ENCODE measurements around the gene TMEM201. TPM values are rescaled to one million over a fixed set of nuclear protein-coding genes. Genes with fewer than 3 reads are reported as not detected.

The TMEM201 gene
- total RNA-seq, 2 donors from 2014 or later, result 11.2 to 15.0 TPM

DNA sequence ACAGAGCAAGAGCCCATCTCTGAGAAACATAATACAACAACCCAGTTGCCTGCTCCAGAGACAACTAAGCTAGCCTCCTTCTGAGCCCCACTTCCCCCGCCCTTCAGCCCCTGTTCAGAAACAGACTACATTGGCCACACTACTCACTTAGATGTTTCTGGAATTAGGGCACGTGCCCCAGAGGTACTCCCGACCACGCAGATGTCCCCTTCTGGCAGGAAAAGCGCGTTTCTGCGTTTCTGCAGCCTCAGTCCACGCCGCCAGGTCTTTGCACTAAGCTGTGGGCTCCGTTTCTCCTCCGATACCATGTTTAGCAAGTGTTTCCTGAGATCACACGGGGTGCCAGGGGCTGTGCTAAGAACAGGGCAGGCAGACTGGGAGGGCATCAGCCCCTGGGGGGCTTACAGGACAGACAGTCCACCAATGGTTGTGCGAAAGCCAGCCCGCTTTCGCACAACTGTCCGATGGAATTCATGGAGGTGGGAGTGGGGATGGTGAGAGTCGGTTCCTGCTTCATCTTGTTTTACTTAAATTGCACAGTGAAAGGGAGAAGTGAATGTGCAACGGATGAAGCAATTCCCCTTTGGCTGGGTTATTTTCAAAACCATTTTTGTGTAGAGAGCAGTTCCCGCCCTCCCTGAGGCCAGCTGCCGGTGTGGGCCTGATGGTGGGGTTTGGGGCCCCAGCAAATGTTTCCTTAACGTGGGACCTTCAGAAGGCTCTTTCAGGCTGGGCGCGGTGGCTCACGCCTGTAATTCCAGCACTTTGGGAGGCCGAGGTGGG lies 65.5 kb downstream of the TMEM201 start:
- H3K4me3 ChIP-seq, result peak overlapping the region; percentile 69

DNA sequence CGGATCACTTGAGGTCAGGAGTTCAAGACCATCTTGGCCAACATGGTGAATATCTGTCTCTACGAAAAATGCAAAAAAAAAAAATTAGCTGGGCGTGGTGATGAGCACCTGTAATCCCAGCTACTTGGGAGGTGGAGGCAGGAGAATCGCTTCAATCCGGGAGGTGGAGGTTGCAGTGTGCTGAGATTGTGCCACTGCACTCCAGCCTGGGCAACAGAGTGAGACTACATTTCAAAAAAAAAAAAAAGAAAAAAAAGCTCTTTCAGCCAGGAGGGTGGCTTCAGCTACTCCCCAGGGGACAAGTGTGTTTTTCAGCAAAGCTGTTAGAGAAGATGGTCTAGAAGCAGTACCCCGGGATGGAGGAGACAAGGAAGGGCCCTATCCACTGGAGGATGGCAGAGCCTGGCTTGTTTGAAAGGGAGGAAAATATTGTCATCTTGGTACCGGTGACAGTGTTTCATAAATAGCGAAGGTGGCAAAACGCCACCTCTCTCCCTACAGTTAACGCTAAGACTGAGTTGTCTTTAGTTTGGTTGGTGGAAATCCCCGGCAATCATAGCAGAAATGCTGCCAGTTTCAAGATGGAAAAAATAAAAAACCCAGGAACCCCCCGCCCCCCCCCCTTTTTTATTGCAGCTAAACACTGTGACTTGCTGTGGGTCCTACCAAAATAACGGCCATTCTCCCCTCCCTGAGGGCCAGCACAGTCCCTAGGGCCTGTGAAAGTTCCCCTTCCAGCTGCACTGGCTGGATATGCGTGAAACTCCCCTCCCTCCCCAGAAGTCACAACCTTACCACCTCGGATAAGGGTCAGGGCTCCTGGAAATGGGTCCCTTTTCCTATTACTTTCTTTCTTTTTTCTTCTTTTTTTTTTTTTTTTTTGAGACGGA lies 66.4 kb downstream of the TMEM201 start:
- Histone ChIP-seq H3K4me1 (ENCODE audit: control insufficient read depth in 1 of 2, low read depth in 2 of 2) (peaks cover 3 to 17% of the 10 kb centered on the region in 2 donors), H3K27me3 (replicated peaks; ENCODE audit: insufficient read depth) (no peaks in the 10 kb centered on the region), H3K36me3 (no peaks in the 10 kb centered on the region), H3K4me3 (no peak overlapping the region), H3K9me3 (no peaks in the 10 kb centered on the region), H3K27ac (no peak overlapping the region)
- TF ChIP-seq, protein P1, sequence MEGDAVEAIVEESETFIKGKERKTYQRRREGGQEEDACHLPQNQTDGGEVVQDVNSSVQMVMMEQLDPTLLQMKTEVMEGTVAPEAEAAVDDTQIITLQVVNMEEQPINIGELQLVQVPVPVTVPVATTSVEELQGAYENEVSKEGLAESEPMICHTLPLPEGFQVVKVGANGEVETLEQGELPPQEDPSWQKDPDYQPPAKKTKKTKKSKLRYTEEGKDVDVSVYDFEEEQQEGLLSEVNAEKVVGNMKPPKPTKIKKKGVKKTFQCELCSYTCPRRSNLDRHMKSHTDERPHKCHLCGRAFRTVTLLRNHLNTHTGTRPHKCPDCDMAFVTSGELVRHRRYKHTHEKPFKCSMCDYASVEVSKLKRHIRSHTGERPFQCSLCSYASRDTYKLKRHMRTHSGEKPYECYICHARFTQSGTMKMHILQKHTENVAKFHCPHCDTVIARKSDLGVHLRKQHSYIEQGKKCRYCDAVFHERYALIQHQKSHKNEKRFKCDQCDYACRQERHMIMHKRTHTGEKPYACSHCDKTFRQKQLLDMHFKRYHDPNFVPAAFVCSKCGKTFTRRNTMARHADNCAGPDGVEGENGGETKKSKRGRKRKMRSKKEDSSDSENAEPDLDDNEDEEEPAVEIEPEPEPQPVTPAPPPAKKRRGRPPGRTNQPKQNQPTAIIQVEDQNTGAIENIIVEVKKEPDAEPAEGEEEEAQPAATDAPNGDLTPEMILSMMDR (IDR thresholded peaks at IDR 0.05), result no peak
- DNase-seq (ENCODE audit: low spot score) (no peak), ATAC-seq (ENCODE audit: insufficient number of reproducible peaks, low FRiP score, low read depth) (no peak)

More for the DNA sequence above, 65.5 kb downstream of the TMEM201 start:
- H3K4me1 ChIP-seq (ENCODE audit: control insufficient read depth in 1 of 2, low read depth in 2 of 2), result peaks cover 3 to 17% of the 10 kb centered on the region in 2 donors
- H3K36me3 ChIP-seq, result no peaks in the 10 kb centered on the region
- DNase-seq (ENCODE audit: low spot score) (no peak), ATAC-seq (ENCODE audit: insufficient number of reproducible peaks, low FRiP score, low read depth) (no peak)
- H3K9me3 ChIP-seq, result no peaks in the 10 kb centered on the region
- no peak overlapping the region for H3K27ac ChIP-seq
- TF ChIP-seq, protein P1 (IDR thresholded peaks at IDR 0.05), result no peak
- H3K27me3 ChIP-seq (replicated peaks; ENCODE audit: insufficient read depth), result no peaks in the 10 kb centered on the region

DNA sequence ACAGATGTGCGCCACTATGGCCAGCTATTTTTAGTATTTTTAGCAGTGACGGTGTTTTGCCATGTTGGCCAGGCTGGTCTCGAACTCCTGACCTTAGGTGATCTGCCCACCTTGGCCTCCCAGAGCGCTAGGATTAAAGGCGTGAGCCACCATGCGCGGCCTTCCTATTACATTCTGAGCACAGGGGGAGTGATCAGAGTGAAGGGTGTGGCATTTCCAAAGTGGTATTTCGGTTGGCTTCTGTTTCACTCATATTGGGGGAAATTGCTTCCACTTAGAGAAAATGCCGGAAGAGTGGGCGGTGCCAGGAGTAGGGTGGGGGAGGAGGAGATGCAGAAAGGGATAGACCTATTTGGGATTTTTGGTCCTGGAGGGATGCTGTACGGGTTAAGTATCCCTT lies 67.1 kb downstream of the TMEM201 start:
- Histone ChIP-seq H3K4me1 (ENCODE audit: control insufficient read depth in 1 of 2, low read depth in 2 of 2) (peaks cover 3 to 17% of the 10 kb centered on the region in 2 donors), H3K9me3 (no peaks in the 10 kb centered on the region), H3K4me3 (no peak overlapping the region), H3K27me3 (replicated peaks; ENCODE audit: insufficient read depth) (no peaks in the 10 kb centered on the region), H3K36me3 (no peaks in the 10 kb centered on the region), H3K27ac (no peak overlapping the region)
- DNase-seq (ENCODE audit: low spot score), result no peak
- ATAC-seq (ENCODE audit: insufficient number of reproducible peaks, low FRiP score, low read depth), result no peak
- TF ChIP-seq, protein P1 (IDR thresholded peaks at IDR 0.05), result no peak

DNA sequence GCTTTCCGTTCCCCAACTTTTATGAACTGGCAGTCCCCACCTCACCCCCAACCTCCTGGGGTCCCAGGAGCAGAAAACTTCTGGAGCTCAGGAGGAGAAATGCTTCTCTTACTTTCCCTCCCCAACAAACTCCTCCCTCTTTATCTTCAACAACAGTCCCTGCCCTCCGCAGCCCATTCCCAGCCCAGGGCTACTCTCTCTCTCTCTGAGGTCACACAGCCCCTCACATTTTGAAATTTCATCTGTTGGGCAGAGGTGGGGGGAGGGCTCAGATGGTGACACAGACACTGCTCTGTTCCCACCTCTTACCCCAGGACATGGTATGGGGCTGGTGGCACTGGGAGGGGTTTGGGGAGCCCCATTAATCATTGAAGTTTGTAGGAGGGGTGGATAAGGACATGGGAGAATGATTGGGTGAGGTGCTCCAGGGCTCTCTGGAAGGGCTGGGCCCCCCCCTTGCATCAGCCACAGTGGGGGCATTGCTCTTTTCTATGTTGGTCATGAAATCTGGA lies 68.9 kb downstream of the TMEM201 start:
- Histone ChIP-seq H3K27ac (no peak overlapping the region), H3K27me3 (replicated peaks; ENCODE audit: insufficient read depth) (no peaks in the 10 kb centered on the region), H3K4me1 (ENCODE audit: control insufficient read depth in 1 of 2, low read depth in 2 of 2) (peaks cover 0 to 1% of the 10 kb centered on the region in 2 donors), H3K36me3 (no peaks in the 10 kb centered on the region), H3K9me3 (no peaks in the 10 kb centered on the region), H3K4me3 (no peak overlapping the region)
- ATAC-seq (ENCODE audit: insufficient number of reproducible peaks, low FRiP score, low read depth) (no peak), DNase-seq (ENCODE audit: low spot score) (no peak)
- TF ChIP-seq, protein P1 (IDR thresholded peaks at IDR 0.05), result no peak

DNA sequence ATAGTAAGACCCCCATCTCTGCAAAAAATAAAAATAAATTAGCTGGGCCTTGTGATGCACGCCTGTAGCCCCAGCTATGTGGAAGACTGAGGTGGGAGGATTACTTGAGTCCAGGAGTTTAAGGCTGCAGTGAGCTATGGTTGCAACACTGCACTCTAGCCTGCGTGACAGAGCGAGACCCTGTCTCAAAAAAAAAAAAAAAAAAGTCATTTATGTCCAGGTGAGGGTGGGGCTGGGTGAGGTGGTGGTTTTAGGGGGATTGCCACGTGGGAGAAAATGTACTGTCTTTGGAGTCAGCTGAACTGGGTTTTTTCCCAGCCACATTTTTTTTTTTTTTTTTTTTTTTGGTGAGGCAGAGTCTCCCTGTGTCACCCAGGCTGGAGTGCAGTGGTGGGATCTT lies 69.5 kb downstream of the TMEM201 start:
- H3K27ac ChIP-seq, result no peak overlapping the region
- TF ChIP-seq, protein P1 (IDR thresholded peaks at IDR 0.05), result no peak
- H3K4me1 ChIP-seq (ENCODE audit: control insufficient read depth in 1 of 2, low read depth in 2 of 2), result no peaks in the 10 kb centered on the region
- no peak for ATAC-seq (ENCODE audit: insufficient number of reproducible peaks, low FRiP score, low read depth)
- H3K27me3 ChIP-seq (replicated peaks; ENCODE audit: insufficient read depth), result no peaks in the 10 kb centered on the region
- DNase-seq (ENCODE audit: low spot score), result no peak
- no peak overlapping the region for H3K4me3 ChIP-seq
- no peaks in the 10 kb centered on the region for H3K36me3 ChIP-seq
- H3K9me3 ChIP-seq, result no peaks in the 10 kb centered on the region
